GM12878 (cell line): ENCODE measurements around the gene DMXL1.
"Not testable (repeated sequence)": the region's sequence is repeated elsewhere in the genome, so short reads cannot be mapped to it uniquely, and the experiment has no call there.

Experiments used
- ASH2L ChIP-seq: fragments of 300-600, 200-600 bp; sonication (generic); IDR thresholded peaks from 2 replicates; pipeline ENCODE4 v1.6.1; 2017; ENCODE audit warnings: low read depth, mild to moderate bottlenecking, borderline replicate concordance
- CTCF ChIP-seq, 3 experiments: IDR thresholded peaks in 2 of 3; conservative IDR thresholded peaks in 1 of 3; 2 replicates each; pipeline ENCODE4 v1.5.1; 2011; ENCODE audit warnings: low read depth in 3 of 3, low read length in 3 of 3, mild to moderate bottlenecking in 3 of 3, control low read depth in 2 of 3, moderate library complexity in 2 of 3, inconsistent platforms in 1 of 3, mixed read lengths in 1 of 3; ENCODE audit not compliant: control insufficient read depth in 2 of 3, insufficient read depth in 1 of 3; ENCODE audit errors: extremely low read depth in 1 of 3
- MXI1 ChIP-seq: fragments of 150-350 bp; IDR thresholded peaks from 2 replicates; pipeline ENCODE4 v1.6.1; 2011; ENCODE audit warnings: low read depth, mild to moderate bottlenecking, inconsistent platforms, low read length, improper control_type of control experiment
- NR2C2 ChIP-seq: IDR thresholded peaks from 2 replicates; pipeline ENCODE4 v1.6.1; 2011; ENCODE audit warnings: borderline replicate concordance, low read depth; ENCODE audit not compliant: control insufficient read depth, insufficient read length
- SIN3A ChIP-seq: IDR thresholded peaks from 2 replicates; pipeline ENCODE4 v1.6.1; 2012; ENCODE audit warnings: low read depth, low read length, improper control_type of control experiment
- STAT1 ChIP-seq: fragments of 450-650 bp; conservative IDR thresholded peaks from 2 replicates; pipeline ENCODE4 v1.6.1; 2014; ENCODE audit warnings: antibody characterized with exemption, mild to moderate bottlenecking
- STAT3 ChIP-seq: IDR thresholded peaks from 2 replicates; pipeline ENCODE4 v1.6.1; 2011; ENCODE audit warnings: low read depth, low read length, improper control_type of control experiment
- WRNIP1 ChIP-seq: IDR thresholded peaks from 2 replicates; pipeline ENCODE4 v1.6.1; 2011; ENCODE audit warnings: low read depth, low read length, improper control_type of control experiment, borderline replicate concordance

DNA sequence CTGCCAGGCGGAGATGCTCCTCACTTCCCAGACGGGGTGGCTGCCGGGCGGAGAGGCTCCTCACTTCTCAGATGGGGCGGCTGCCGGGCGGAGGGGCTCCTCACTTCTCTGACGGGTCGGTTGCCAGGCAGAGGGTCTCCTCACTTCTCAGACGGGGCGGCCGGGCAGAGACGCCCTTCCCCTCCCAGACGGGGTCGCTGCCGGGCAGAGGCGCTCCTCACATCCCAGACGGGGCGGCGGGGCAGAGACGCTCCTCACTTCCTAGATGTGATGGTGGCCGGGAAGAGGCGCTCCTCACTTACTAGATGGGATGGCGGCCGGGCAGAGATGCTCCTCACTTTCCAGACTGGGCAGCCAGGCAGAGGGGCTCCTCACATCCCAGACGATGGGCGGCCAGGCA lies 51.6 kb downstream of the DMXL1 start:
- TF ChIP-seq STAT1; NR2C2; SIN3A; STAT3; CTCF (IDR thresholded peaks at IDR 0.05 in 2 of 3, conservative IDR thresholded peaks at IDR 0.05 in 1 of 3; ENCODE audit: control insufficient read depth in 2 of 3, extremely low read depth in 1 of 3, insufficient read depth in 1 of 3, low read depth in 3 of 3, low read length in 3 of 3); WRNIP1; ASH2L; MXI1: not testable (repeated sequence)
